DMS79 (cell line): Measurements from ENCODE around the gene GRAMD1A.
A peak's percentile ranks its signal among the peaks of the same experiment; 100 is the strongest.
"Not testable (repeated sequence)": the region's sequence is repeated elsewhere in the genome, so short reads cannot be mapped to it uniquely, and the experiment has no call there.

ENCODE experiments used
- DNase-seq: peaks from one replicate; lab custom pipeline; 2025; lab: John Stamatoyannopoulos, UW

The GRAMD1A gene

GRCh38 chr19:34999498-35000337 lies at the start of gene GRAMD1A:
GRAMD1A (plus strand) TSS chr19:35000323; CDS start chr19:35000479, 156 bp downstream.
- peak; percentile 64 for DNase-seq

DNA sequence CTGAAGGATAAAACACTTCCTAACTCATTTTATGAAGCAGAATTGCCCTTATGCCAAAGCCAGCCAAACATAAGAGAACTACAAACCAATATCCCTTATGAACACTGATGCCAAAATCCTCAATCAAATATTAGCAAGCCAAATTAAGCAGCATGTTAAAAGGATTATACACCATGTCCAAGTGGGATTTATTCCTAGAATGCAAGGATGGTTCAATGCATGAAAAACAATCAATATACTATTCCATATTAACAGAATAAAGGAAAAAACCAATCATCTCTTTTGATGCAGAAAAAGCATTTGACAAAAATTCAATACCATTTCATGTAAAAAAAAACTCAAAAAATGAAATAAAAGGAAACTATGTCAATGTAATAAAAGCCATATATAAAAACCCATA lies 47.0 kb upstream of the GRAMD1A start:
- no peak for DNase-seq

DNA sequence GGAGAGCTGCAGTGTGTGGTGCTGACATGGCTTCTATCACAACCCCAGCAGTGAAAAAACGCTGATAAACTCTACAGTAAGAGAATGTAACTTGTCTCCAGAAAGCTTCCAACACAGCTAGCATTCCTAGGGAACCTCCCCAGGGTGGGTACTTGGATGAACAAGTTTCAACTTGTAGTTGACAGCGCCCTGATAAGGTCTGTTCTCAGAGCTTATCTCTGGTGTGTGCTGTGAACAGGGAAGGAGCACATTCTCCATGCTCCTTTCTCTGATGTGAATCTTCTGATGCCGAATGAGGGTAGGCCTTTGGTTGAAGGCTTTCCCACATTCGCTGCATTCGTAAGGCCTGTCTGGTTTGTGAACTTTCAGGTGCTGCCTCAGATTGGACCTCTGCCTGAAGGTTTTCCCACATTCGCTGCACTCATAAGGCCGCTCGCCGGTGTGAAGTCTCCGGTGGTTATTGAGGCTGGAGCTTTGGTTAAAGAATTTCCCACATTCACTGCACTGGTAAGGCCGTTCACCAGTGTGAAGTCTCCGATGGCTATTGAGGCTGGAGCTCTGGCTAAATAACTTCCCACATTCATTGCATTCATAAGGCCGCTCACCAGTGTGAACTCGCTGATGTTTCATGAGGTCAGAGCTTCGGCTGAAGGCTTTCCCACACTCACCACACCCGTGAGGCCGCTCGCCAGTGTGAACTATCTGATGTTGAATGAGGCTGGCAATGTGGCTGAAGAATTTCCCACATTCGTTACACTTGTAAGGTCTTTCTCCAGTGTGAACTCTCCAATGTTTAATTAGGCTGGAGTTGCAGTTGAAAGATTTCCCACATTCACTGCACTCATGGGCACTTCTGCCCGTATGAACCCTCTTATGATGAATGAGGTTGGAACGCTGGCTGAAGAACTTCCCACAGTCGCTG lies 42.0 kb upstream of the GRAMD1A start:
- DNase-seq = no peak

DNA sequence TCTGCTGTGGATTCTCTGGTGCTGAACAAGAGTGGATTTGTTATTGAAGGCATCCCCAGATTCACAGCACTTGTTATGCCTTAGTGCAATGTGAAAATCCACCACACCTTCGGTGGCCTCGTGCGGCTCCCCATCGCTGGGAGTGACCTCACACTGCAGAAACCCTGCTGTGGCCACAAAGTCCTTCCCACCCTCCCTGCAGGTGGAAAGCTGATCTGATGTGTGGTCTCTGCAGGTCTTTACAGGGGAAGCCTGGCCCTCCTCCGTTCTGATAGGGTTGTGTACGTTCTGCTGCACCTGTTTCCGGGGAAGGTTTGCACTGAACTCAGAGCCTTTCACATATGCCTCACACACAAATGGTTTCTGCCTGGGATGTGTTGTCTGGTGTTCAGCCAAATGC lies 41.1 kb upstream of the GRAMD1A start:
- DNase-seq = no peak

GRCh38 chr19:34960103-34960805 lies 39.9 kb upstream of the GRAMD1A start:
- no peak for DNase-seq

DNA sequence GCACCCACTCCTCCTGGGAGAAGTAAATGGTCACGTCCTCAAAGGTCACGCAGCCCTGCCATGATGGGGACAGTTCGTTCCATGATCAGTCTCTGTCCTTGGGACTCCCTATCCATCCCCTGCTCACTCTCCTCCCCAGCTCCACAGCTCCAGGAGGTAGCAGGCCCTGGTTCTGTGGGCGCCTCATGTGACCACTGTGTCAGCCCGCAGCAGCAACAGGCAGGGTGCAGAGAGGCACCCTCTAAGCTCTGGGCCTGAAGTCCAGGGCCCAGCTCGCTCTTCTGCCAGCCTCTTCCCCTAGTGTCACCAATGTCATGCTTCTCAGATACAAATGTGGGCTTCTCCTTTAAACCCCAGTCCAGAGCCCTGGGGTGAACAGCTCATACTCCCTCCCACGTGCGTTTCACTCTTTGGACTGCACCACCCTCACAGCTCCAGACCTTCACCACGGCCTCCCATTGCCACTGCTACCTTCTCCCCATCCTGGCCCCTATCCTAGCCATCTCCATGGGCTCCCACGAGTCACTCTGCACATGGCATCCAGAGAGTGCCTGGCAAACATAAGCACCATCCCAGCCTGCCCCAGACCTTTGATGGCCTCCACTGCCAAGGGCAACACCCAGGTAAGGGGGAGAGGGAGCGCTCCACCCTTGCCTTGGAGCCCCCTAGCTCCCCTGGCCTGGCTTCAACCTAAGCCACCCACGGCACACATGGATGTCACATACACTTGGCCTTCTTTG lies 39.0 kb upstream of the GRAMD1A start:
- no peak for DNase-seq

- no peak for DNase-seq
Observed at GRCh38 chr19:34961775-34962686, 38.1 kb upstream of the GRAMD1A start.

GRCh38 chr19:34962687-34963572 lies 37.2 kb upstream of the GRAMD1A start:
- no peak for DNase-seq

GRCh38 chr19:34963573-34964406 lies 36.3 kb upstream of the GRAMD1A start, which contains the start of gene ZNF792:
ZNF792 (minus strand) TSS chr19:34964229; CDS start chr19:34963662, 567 bp downstream.
- DNase-seq = peak; percentile 24

DNA sequence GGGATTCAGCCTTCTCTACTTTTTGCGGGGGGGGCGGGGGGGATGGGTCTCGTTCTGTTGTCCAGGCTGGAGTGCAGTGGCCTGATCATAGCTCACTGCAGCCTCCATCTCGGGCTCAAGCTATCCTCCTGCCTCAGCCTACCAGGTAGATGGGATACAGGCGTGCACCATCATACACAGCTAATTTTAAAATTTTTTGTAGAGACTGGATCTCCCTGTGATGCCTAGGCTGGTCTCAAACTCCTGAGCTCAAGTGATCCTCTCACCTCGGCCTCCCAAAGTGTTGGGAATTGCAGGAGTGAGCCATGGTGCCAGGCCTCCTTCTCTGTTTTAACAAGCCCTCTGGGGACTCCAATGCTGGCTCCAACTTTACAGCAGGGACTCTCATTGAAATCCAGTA lies 35.5 kb upstream of the GRAMD1A start:
- no peak for DNase-seq

- DNase-seq = not testable (repeated sequence)
Observed at GRCh38 chr19:34965505-34965904, 34.6 kb upstream of the GRAMD1A start.

GRCh38 chr19:34967551-34967950 lies 32.6 kb upstream of the GRAMD1A start:
- no peak for DNase-seq

GRCh38 chr19:34969721-34970120 lies 30.4 kb upstream of the GRAMD1A start:
- DNase-seq = no peak

- DNase-seq = not testable (repeated sequence)
Observed at GRCh38 chr19:34970185-34970780, 29.8 kb upstream of the GRAMD1A start.

DNA sequence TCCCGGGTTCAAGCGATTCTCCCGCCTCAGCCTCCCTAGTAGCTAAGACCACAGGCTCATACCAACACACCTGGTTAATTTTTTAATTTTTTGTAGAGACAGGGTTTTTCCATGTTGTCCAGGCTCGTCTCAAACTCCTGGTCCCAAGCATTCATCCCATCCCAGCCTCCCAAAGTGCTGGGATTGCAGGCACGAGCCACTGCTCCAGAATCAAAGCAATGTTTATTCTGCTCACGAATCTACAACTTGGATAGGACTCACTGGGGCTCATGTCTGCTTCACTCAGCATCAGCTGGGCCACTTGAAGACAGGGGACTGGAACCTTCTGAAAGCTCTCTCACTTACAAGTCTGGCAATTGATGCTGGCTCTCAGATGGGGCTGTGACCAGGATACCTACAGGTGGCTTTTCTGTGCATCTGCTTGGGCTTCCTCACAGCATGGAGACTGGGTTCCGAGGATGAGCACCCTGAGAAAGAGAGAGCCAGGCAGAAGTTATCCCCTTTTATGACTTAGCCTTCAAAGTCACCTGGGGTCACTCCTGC lies 27.9 kb upstream of the GRAMD1A start:
- no peak for DNase-seq

- DNase-seq = no peak
Observed at GRCh38 chr19:34974646-34975045, 25.5 kb upstream of the GRAMD1A start.

GRCh38 chr19:34975056-34975455 lies 25.1 kb upstream of the GRAMD1A start:
- no peak for DNase-seq

DNA sequence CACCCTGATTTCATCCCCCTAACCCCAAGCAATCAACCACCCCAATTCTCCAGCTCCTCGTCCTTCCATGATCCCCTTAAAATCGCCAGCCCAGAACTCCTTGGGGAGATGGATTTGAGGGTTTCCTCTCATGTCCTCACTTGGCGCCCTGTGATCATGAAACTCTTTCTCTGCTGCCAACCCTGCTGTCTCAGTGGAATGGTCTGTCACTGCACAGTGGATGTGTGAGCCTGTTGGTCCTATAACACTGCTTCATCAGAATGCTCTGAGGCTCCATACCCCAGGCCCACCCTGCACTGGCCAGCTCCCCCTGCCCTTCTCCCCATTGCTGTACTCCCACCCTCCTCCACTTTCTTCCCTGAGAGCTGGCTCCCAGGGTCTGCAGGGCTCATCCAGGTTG lies 23.5 kb upstream of the GRAMD1A start:
- DNase-seq = no peak
